Measurements from ENCODE around the gene CHERP. TPM values are rescaled to one million over a fixed set of nuclear protein-coding genes. Genes with fewer than 3 reads are reported as not detected.

CHERP gene
- total and polyA plus RNA-seq, 2 of the 8 experiments (the other 6 are each of a cell fraction or from before 2014, with no cell fraction given): 13.9 to 73.7 TPM

DNA sequence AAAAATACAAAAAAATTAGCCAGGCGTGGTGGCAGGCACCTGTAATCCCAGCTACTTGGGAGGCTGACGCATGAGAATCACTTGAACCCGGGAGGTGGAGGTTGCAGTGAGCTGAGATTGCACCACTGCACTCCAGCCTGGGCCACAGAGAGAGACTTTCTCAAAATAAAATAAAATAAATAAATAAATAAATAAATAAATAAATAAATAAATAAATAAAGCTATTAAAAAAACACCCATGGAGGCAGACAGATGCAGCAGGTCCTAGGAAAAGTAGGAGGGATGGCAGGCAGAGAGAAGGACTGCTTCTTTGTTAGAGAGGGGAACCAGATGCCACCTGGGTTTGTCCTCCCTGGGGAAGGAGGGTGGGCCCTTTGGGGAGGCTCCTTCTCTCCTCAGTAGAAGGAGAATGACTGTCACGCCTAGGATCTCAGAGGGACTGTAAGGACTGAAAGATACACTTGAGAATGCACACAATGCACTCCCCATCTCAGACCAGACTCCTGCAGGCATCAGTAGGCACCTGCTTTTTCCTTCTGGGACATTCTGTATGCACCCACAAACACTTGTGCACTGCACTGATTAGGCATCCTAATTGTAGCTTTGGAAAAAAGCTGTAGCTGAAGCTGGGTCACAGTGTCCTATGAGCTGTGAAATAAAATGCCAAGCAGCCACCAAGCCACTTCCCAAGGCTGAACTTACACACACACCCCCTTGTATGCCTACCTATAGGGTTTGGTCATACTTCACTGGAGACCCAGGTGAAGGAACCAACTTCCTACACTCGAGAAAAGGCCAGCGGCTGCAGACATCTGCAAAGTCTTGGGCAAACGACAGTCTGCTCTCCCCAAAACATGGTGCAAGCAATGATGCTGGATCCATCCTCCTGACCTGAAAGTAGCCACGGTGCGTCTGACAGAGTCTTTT is 48.9 kb upstream of the CHERP start (continued):
- TF ChIP-seq, protein P1, sequence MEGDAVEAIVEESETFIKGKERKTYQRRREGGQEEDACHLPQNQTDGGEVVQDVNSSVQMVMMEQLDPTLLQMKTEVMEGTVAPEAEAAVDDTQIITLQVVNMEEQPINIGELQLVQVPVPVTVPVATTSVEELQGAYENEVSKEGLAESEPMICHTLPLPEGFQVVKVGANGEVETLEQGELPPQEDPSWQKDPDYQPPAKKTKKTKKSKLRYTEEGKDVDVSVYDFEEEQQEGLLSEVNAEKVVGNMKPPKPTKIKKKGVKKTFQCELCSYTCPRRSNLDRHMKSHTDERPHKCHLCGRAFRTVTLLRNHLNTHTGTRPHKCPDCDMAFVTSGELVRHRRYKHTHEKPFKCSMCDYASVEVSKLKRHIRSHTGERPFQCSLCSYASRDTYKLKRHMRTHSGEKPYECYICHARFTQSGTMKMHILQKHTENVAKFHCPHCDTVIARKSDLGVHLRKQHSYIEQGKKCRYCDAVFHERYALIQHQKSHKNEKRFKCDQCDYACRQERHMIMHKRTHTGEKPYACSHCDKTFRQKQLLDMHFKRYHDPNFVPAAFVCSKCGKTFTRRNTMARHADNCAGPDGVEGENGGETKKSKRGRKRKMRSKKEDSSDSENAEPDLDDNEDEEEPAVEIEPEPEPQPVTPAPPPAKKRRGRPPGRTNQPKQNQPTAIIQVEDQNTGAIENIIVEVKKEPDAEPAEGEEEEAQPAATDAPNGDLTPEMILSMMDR (IDR thresholded peaks at IDR 0.05; ENCODE audit: control extremely low read depth in 1 of 3, insufficient read depth in 1 of 3, low read depth in 1 of 3, low read length in 3 of 3): no peak

All from H1 (cell line).